ENCODE measurements around the gene TRIM40. TPM values are rescaled to one million over a fixed set of nuclear protein-coding genes. Genes with fewer than 3 reads are reported as not detected.
"Not testable (repeated sequence)": the region's sequence is repeated elsewhere in the genome, so short reads cannot be mapped to it uniquely, and the experiment has no call there.

TRIM40 gene
- total RNA-seq, 1 donor from 2014 or later: not detected

GRCh38 chr6:30130887-30131862 is 4.8 kb upstream of the TRIM40 start:
- DNase-seq (ENCODE audit: extremely low spot score, unreplicated experiment): no peak
- TF ChIP-seq, protein P1, sequence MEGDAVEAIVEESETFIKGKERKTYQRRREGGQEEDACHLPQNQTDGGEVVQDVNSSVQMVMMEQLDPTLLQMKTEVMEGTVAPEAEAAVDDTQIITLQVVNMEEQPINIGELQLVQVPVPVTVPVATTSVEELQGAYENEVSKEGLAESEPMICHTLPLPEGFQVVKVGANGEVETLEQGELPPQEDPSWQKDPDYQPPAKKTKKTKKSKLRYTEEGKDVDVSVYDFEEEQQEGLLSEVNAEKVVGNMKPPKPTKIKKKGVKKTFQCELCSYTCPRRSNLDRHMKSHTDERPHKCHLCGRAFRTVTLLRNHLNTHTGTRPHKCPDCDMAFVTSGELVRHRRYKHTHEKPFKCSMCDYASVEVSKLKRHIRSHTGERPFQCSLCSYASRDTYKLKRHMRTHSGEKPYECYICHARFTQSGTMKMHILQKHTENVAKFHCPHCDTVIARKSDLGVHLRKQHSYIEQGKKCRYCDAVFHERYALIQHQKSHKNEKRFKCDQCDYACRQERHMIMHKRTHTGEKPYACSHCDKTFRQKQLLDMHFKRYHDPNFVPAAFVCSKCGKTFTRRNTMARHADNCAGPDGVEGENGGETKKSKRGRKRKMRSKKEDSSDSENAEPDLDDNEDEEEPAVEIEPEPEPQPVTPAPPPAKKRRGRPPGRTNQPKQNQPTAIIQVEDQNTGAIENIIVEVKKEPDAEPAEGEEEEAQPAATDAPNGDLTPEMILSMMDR (conservative IDR thresholded peaks at IDR 0.05): peak; percentile 99
- Mint-ChIP-seq H3K4me1 (ENCODE audit: unreplicated experiment) (peaks cover 5% of the 10 kb centered on the region), H3K27me3 (peaks cover 90% of the 10 kb centered on the region), H3K4me3 (peak overlapping the region; percentile 27), H3K36me3 (no peaks in the 10 kb centered on the region), H3K9me3 (no peaks in the 10 kb centered on the region), H3K27ac (peak overlapping the region; percentile 31)

DNA sequence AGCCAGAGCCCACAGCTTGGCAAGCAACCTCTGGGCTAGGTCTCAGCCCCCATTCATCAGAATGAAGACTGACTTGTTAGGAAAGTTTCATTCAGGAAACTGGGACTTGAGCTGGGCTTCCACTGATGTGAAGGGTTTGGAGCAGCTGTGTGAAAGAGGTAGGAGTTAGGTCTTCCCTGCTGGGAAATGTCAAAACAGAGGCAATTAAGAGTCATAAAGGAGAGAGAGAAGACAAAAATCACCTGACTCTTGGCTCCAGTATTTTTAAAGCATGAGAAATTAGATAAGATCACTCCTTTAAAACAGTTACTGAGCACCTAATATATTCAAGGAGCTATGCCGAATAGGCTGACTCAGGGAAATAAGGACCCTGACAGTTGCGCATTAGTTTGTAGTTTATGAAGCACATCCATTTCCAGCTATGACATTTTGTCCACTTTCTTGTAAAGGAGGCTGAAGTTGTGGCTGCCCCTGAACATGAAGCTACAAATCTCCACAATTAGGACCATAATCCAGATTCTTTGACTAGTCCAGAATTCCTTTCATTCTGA is 3.9 kb upstream of the TRIM40 start:
- TF ChIP-seq, protein P1 (conservative IDR thresholded peaks at IDR 0.05): no peak
- no peak overlapping the region for H3K4me3 Mint-ChIP-seq

GRCh38 chr6:30135147-30135546 is 793 bp upstream of the TRIM40 start:
- H3K4me3 Mint-ChIP-seq: no peak overlapping the region

More for the DNA sequence above, 3.9 kb upstream of the TRIM40 start:
- no peak for DNase-seq (ENCODE audit: extremely low spot score, unreplicated experiment)
- no peak overlapping the region for H3K27ac Mint-ChIP-seq
- no peaks in the 10 kb centered on the region for H3K36me3 Mint-ChIP-seq
- peaks cover 85% of the 10 kb centered on the region for H3K27me3 Mint-ChIP-seq
- no peaks in the 10 kb centered on the region for H3K9me3 Mint-ChIP-seq
- peaks cover 5% of the 10 kb centered on the region for H3K4me1 Mint-ChIP-seq (ENCODE audit: unreplicated experiment)

GRCh38 chr6:30136570-30137286 is 788 bp downstream of the TRIM40 start:
- Mint-ChIP-seq H3K4me1 (ENCODE audit: unreplicated experiment) (no peaks in the 10 kb centered on the region), H3K36me3 (no peaks in the 10 kb centered on the region), H3K27ac (no peak overlapping the region), H3K4me3 (no peak overlapping the region), H3K9me3 (no peaks in the 10 kb centered on the region), H3K27me3 (peaks cover 80% of the 10 kb centered on the region)
- TF ChIP-seq, protein P1 (conservative IDR thresholded peaks at IDR 0.05): no peak
- no peak for DNase-seq (ENCODE audit: extremely low spot score, unreplicated experiment)

More at GRCh38 chr6:30135147-30135546, 793 bp upstream of the TRIM40 start:
- no peaks in the 10 kb centered on the region for H3K36me3 Mint-ChIP-seq
- no peak overlapping the region for H3K27ac Mint-ChIP-seq
- TF ChIP-seq, protein P1 (conservative IDR thresholded peaks at IDR 0.05): no peak
- H3K4me1 Mint-ChIP-seq (ENCODE audit: unreplicated experiment): peaks cover 5% of the 10 kb centered on the region
- H3K27me3 Mint-ChIP-seq: peaks cover 82% of the 10 kb centered on the region
- no peak for DNase-seq (ENCODE audit: extremely low spot score, unreplicated experiment)
- H3K9me3 Mint-ChIP-seq: no peaks in the 10 kb centered on the region

DNA sequence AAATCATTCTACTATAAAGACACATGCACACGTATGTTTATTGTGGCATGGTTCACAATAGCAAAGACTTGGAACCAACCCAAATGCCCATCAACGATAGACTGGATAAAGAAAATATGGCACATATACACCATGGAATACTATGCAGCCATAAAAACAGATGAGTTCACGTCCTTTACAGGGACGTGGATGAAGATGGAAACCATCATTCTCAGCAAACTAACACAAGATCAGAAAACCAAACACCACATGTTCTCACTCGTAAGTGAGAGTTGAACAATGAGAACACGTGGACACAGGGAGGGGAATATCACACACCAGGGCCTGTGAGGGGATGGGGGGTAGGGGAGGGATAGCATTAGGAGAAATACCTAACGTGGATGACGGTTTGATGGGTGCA is 4.3 kb downstream of the TRIM40 start:
- DNase-seq (ENCODE audit: extremely low spot score, unreplicated experiment); H3K4me1 Mint-ChIP-seq (ENCODE audit: unreplicated experiment); H3K27ac Mint-ChIP-seq; H3K36me3 Mint-ChIP-seq; H3K4me3 Mint-ChIP-seq; H3K9me3 Mint-ChIP-seq: not testable (repeated sequence)
- peaks cover 81% of the 10 kb centered on the region for H3K27me3 Mint-ChIP-seq
